GM12892 (cell line): ENCODE data around the gene PIM1.
A peak's percentile ranks its signal among the peaks of the same experiment; 100 is the strongest.

Experiments used
- DNase-seq: peaks from one replicate; pipeline ENCODE4 v3.0.0; 2011; ENCODE audit not compliant: insufficient read length
- FAIRE-seq: peaks from 2 replicates; lab custom pipeline; 2011; peaks lifted over from hg19 to GRCh38; lab: Jason Lieb, UNC
- POLR2A ChIP-seq: IDR thresholded peaks from 2 replicates; pipeline ENCODE4 v1.6.1; 2011; ENCODE audit warnings: low read depth, low read length, control low read depth
- POLR2AphosphoS5 ChIP-seq: IDR thresholded peaks from 2 replicates; pipeline ENCODE4 v1.6.1; 2011; ENCODE audit warnings: low read depth, low read length, control low read depth
- TAF1 ChIP-seq: IDR thresholded peaks from 2 replicates; pipeline ENCODE4 v1.6.1; 2011; ENCODE audit warnings: low read depth, mild to moderate bottlenecking, control low read depth, low read length, borderline replicate concordance

Gene PIM1

GRCh38 chr6:37141281-37142049 lies 28.5 kb upstream of the PIM1 start:
- peak; percentile 24 for FAIRE-seq

GRCh38 chr6:37142050-37142614 lies 27.8 kb upstream of the PIM1 start:
- DNase-seq = no peak
- FAIRE-seq = peak; percentile 42
- TF ChIP-seq POLR2AphosphoS5 (no peak), POLR2A (no peak), TAF1 (no peak)

More at GRCh38 chr6:37141281-37142049, 28.5 kb upstream of the PIM1 start:
- no peak for DNase-seq
- TF ChIP-seq TAF1 = no peak
- TF ChIP-seq POLR2AphosphoS5 = no peak
- no peak for TF ChIP-seq POLR2A

- DNase-seq (no peak), FAIRE-seq (peak; percentile 5)
- TF ChIP-seq POLR2A (no peak), POLR2AphosphoS5 (no peak), TAF1 (no peak)
Observed at GRCh38 chr6:37143585-37143984, 26.4 kb upstream of the PIM1 start.

GRCh38 chr6:37145443-37145842 lies 24.5 kb upstream of the PIM1 start:
- no peak for DNase-seq
- TF ChIP-seq POLR2A (no peak), TAF1 (no peak), POLR2AphosphoS5 (no peak)
- no peak for FAIRE-seq

- DNase-seq (no peak), FAIRE-seq (no peak)
- TF ChIP-seq POLR2AphosphoS5 (no peak), POLR2A (no peak), TAF1 (no peak)
Observed at GRCh38 chr6:37146735-37147157, 23.2 kb upstream of the PIM1 start.

- FAIRE-seq (no peak), DNase-seq (no peak)
- TF ChIP-seq TAF1 = no peak
- TF ChIP-seq POLR2AphosphoS5 = no peak
- no peak for TF ChIP-seq POLR2A
Observed at GRCh38 chr6:37149745-37150144, 20.2 kb upstream of the PIM1 start.

- no peak for TF ChIP-seq TAF1
- TF ChIP-seq POLR2A = no peak
- TF ChIP-seq POLR2AphosphoS5 = no peak
- DNase-seq = no peak
- FAIRE-seq = no peak
Observed at GRCh38 chr6:37150314-37150713, 19.6 kb upstream of the PIM1 start.

GRCh38 chr6:37155394-37156312 lies 14.3 kb upstream of the PIM1 start:
- FAIRE-seq (peak; percentile 89), DNase-seq (peak; percentile 52)
- TF ChIP-seq POLR2AphosphoS5 (peak; percentile 71; the same call in 1 of the 2 replicates), POLR2A (peak; percentile 49; the same call in 1 of the 2 replicates), TAF1 (no peak)

GRCh38 chr6:37158508-37158907 lies 11.4 kb upstream of the PIM1 start:
- no peak for TF ChIP-seq POLR2AphosphoS5
- TF ChIP-seq POLR2A = no peak
- TF ChIP-seq TAF1 = no peak
- no peak for FAIRE-seq
- DNase-seq = no peak

GRCh38 chr6:37160922-37161778 lies 8.8 kb upstream of the PIM1 start:
- TF ChIP-seq TAF1 (no peak), POLR2A (no peak), POLR2AphosphoS5 (no peak)
- peak; percentile 82 for FAIRE-seq

More at GRCh38 chr6:37160922-37161778, 8.8 kb upstream of the PIM1 start:
- no peak for DNase-seq
